ENCODE measurements around the gene RTN1.

RTN1 gene

GRCh38 chr14:59787045-59787674 is 83.4 kb downstream of the RTN1 start:
- DNase-seq, result no peak

- DNase-seq, result no peak
Measured at GRCh38 chr14:59785629-59786028, 84.9 kb downstream of the RTN1 start.

GRCh38 chr14:59782760-59783159 is 87.8 kb downstream of the RTN1 start:
- DNase-seq, result no peak

GRCh38 chr14:59777006-59777579 is 93.5 kb downstream of the RTN1 start:
- no peak for DNase-seq

- no peak for DNase-seq
Measured at GRCh38 chr14:59776468-59776867, 94.1 kb downstream of the RTN1 start.

- DNase-seq, result no peak
Measured at GRCh38 chr14:59772233-59772632, 98.3 kb downstream of the RTN1 start.

GRCh38 chr14:59771577-59771976 is 99.0 kb downstream of the RTN1 start:
- DNase-seq, result no peak

- no peak for DNase-seq
Measured at GRCh38 chr14:59769586-59769985, 101.0 kb downstream of the RTN1 start.

GRCh38 chr14:59768855-59769375 is 101.7 kb downstream of the RTN1 start:
- DNase-seq, result no peak

- DNase-seq, result no peak
Measured at GRCh38 chr14:59761851-59762250, 108.7 kb downstream of the RTN1 start.

- no peak for DNase-seq
Measured at GRCh38 chr14:59755409-59756135, 115.0 kb downstream of the RTN1 start.

- no peak for DNase-seq
Measured at GRCh38 chr14:59754256-59754655, 116.3 kb downstream of the RTN1 start.

- DNase-seq, result no peak
Measured at GRCh38 chr14:59753512-59753911, 117.1 kb downstream of the RTN1 start.

- no peak for DNase-seq
Measured at GRCh38 chr14:59751578-59751977, 119.0 kb downstream of the RTN1 start.

GRCh38 chr14:59739794-59740193 is 130.8 kb downstream of the RTN1 start:
- no peak for DNase-seq

- no peak for DNase-seq
Measured at GRCh38 chr14:59728304-59728703, 142.3 kb downstream of the RTN1 start.

GRCh38 chr14:59727073-59727661 is 143.4 kb downstream of the RTN1 start:
- no peak for DNase-seq

GRCh38 chr14:59711080-59711479 is 159.5 kb downstream of the RTN1 start:
- no peak for DNase-seq

- DNase-seq, result no peak
Measured at GRCh38 chr14:59707778-59708561, 162.6 kb downstream of the RTN1 start.

- no peak for DNase-seq
Measured at GRCh38 chr14:59705866-59706265, 164.7 kb downstream of the RTN1 start.

GRCh38 chr14:59705245-59705644 is 165.3 kb downstream of the RTN1 start:
- no peak for DNase-seq

GRCh38 chr14:59704054-59704645 is 166.4 kb downstream of the RTN1 start:
- no peak for DNase-seq

- DNase-seq, result no peak
Measured at GRCh38 chr14:59699442-59699841, 171.1 kb downstream of the RTN1 start.
